Stimulated activated CD4-positive, alpha-beta T cell treated with anti-CD3 and anti-CD28 coated beads, Interleukin-12 subunit alpha, Interleukin-12 subunit beta, amount 100 ng/mL, for 48 hours (primary cell): ENCODE results near the gene TAPBPL.
A peak's percentile ranks its signal among the peaks of the same experiment; 100 is the strongest.
"Not testable (repeated sequence)": the region's sequence is repeated elsewhere in the genome, so short reads cannot be mapped to it uniquely, and the experiment has no call there.

Source experiments
- DNase-seq, 3 donors: peaks; one replicate each; pipeline ENCODE4 v3.0.0-alpha.2; 2020; ENCODE audit warnings: low read depth in 2 of 3, low spot score in 1 of 3

Gene TAPBPL, protein sequence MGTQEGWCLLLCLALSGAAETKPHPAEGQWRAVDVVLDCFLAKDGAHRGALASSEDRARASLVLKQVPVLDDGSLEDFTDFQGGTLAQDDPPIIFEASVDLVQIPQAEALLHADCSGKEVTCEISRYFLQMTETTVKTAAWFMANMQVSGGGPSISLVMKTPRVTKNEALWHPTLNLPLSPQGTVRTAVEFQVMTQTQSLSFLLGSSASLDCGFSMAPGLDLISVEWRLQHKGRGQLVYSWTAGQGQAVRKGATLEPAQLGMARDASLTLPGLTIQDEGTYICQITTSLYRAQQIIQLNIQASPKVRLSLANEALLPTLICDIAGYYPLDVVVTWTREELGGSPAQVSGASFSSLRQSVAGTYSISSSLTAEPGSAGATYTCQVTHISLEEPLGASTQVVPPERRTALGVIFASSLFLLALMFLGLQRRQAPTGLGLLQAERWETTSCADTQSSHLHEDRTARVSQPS

DNA sequence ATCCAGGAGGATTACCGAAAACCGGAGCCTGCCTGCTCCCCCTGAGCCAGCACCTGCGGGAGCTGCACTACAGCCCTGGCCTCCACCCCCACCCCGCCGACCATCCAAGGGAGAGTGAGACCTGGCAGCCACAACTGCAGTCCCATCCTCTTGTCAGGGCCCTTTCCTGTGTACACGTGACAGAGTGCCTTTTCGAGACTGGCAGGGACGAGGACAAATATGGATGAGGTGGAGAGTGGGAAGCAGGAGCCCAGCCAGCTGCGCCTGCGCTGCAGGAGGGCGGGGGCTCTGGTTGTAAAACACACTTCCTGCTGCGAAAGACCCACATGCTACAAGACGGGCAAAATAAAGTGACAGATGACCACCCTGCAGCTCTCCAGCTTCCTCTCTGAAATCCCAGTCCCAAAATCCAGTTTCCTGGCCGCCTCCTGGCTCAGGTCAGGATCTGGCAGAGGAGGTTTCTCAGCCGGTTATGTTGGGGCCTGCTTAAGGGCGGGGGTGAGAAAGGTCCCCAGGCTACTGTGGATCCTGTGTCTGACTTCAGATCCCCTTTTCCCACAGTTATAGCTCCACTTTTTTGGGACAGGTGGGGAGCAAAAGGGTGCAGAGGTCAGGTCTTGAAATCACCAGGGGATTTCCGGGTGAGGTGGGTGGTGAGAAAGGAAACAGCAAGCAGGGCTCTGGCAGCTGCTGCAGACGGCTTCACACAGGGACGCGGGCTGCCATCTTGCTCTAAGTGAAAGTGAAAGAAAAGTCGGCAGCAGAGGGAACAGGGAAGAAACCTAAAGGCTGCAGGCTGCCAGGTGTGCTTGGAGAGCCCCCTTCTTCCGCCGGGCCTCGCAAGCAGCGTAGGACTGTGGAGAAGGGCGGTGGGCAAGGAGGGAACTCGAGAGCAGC, at the start of gene TAPBPL:
Gene TAPBPL, plus strand, starts transcription at position 695 of the 897 bp plus-strand sequence. CDS start 207 bp downstream, outside the sequence.
- peak; percentile 61 to 73 (median 66) for DNase-seq

DNA sequence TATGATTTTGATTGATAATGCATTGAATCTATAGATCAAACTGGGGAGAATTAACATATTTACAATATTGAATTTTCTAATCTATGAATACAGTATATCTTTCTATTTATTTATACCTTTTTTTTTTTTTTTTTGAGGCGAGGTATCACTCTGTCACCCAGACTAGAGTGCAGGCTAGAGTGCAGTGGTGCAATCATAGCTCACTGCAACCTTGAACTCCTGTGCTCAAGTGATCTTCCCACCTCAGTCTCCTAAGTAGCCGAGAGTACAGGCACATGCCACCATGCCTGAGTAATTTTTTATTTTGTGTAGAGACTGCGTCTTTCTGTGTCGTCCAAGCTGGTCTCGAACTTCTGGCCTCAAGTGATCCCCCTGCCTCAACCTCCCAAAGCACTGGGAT, 47.5 kb upstream of the TAPBPL start:
- no peak for DNase-seq

DNA sequence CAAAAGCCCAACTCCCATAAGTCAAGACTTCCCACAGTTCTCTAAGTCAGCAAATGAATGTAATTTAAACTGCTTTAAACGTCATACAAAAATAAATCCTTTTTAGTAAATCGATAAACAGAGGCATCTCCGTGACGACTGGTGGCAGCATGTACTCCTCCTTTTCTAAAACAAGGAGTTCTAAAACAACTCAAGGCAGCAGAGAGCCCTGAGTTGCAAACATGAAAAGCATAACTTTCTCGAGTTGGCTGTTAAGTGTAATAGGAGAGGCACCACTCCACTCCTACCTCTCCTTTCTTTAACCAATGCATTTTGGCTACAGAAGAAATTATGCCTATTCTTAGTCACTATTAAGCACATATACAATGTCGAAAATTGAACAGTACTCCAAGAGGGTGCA, 45.9 kb upstream of the TAPBPL start:
- no peak for DNase-seq

DNA sequence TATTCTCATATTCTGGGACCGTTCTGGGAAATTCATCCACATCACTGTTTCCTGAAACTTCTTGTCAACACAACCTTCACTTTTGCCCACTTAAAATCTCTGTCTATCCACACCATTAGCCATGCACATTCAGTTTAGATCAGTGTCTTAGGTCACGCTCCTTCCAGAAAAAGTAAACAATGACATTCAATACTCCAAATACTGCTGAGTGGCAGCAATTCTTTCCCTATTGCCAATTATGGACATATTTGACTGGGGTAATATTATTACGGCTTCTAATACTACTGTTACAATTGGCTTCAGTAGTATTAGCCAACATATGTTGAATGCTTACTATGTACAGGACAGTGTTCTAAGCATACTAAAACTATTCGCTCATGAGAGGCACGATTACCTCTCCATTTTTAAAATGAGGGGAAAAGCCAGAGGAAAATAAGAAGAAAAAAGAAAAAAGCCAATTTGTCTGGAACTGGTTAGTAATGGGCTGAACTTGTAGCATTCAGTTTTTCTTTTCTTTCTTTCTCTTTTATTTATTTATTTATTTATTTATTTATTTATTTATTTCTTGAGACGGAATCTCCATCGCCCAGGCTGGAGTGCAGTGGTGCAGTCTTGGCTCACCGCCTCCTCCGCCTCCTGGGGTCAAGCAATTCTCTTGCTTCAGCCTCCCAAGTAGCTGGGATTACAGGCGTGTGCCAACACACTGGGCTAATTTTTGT, 44.4 kb upstream of the TAPBPL start:
- DNase-seq: no peak

DNA sequence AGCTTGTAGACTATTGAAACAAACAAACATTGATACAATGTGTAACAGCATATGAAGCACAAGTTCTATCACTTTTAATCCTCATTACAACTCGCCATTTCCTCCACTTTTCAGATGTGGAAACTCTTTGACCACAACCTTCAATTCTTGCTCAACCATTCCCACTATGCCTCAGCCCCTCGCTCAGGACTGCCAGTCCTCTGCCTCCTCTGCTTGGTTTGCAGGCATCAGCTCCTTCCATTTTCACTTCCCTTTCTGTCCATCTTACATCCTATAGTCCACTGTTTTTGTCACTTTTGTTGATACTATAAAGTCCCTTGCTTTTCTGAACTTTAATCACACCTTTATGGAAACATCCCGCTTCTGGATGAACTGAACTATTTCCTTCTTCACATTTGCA, 35.2 kb upstream of the TAPBPL start:
- DNase-seq: no peak

DNA sequence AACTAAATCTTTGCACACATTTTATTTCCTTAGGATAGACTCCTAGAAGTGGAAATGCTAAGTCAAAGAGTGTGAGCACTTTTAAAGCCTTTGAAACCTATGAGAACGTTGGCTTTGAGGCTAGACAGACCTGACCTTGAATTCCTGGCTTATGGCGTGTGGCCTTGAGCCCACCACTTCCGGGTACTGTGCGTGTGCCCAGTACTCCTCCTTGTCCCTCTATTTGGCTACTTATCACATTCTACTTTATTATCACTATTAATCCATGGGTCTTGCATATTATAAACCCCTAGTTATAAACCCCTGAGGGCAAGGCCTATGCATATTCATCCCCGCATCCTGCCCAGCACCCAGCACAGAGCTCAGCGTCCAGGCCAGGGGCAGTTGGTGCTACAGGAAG, 33.0 kb upstream of the TAPBPL start:
- DNase-seq: no peak

DNA sequence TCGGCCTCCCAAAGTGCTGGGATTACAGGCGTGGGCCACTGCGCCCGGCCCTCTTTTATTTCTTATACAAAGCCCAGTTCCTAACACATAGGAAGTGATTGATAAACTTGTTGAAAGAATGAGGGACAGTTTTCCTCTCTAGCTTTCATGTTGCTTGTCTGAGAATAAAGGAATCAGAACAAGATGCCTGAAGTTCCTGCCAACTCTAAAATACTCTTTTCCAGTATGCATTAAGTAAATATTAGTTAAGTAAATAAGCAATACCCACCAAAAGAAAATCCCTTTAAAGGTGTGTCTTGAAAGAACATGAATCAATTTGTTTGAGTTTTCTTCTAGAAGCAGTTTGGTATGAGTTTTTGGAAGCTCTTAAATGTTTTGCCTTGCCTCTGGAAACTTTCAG, 31.5 kb upstream of the TAPBPL start:
- DNase-seq: no peak

DNA sequence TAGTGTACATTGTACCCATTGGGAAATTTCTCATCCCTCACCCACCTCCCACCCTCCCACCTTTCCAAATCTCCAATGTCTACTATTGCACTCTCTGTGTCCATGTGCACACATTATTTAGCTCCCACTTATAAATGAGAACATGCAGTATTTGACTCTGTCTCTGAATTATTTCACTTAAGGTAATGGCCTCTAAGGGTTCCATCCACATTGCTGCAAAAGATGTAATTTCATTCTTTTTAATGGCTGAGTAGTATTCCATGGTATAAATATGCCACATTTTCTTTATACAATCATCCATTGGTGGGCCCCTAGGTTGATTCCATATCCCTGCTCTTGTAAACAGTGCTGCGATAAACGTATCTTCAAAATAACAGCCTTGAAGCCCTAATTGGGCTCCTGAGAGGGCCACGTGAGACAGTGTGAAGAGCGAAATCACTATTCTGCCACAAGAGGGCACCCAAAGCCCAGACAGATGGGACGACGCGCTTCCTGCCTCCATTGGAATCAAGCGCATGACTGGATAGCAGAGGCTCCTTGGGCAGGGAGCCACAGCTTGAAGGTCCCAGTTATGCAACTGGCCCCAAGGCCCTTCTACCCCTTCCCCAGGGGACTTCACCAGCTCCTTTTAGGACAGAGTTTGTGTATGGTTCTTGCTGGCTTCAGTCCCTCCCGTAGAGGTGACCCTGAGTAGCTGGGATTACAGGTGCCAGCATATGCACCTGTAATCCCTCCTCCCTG, 28.4 kb upstream of the TAPBPL start:
- DNase-seq: peak; percentile 62 to 75 (median 65)

DNA sequence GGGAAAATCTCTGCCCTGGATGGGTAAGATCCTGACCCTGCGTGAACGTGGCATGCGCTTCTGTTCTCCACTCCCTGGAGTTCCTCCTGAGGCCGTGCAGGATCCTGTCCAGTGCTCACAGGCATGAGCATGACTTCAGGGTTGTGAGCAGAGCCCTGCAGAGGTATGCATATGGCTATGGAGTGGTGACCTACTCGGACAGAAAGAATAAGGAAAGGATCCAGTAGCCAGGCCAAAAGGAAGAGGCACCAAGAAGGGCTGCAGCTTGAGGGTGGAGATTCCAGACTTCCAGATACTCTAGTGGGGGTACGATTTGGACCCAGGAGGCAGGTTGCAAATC, 27.9 kb upstream of the TAPBPL start:
- no peak for DNase-seq

DNA sequence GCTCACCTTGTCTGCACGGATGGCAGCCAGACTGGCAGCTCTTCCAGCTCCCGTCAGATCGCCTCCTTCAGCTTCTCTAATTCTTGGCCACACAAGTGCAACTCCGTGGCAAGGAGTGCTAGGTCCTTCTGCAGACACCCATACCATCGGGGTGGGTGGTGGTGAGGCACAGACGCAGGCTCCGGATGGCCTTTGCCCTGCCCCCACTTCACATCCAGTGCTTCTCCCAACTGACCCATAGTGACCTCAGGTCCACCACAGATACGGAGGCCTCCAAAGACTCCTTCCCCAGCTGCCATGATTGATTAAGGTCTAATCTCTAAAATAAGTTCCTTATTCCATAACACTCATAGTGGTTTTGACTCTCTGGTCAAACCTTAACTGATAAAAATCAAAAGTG, 27.0 kb upstream of the TAPBPL start:
- DNase-seq: no peak

DNA sequence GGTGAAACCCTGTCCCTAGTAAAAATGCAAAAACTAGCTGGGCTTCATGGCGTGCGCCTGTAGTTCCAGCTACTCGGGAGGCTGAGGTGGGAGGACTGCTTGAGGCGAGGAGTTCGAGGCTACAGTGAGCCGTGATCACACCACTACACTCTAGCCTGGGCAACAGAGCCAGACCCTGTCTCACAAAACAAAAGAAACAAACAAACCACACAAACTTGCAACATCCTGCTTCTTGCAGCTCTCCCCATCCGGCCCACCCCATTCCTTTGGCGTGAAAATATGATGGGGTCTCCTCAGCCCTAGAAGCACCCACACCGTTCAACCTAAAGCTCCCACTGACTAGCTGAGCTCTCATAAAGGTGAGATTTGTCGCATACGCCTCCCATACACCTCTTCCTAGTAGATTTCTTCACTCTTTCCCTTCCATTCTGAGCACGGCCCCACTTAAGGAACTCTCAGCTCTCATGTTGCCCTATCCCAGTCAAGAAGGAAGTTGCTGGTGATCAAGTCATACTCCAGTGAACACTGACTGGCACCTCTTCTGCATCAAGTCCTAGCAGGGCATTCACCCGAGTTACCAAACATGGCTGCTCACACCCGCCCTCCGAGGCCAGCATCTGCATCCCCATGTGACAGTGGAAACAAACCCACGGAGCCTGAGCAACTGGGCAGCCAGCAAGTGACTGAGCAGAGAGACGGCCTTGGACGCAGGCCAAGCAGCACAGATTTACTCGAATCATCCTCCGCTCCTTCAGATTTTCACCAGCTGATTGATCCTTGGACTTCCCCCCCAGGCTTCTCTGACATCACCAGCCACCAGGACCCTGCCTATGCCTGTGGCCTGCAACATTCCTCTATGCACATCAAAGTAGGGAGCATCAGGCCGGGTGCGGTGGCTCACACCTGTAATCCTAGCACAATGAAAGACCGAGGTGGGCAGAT, 26.0 kb upstream of the TAPBPL start:
- DNase-seq: no peak

DNA sequence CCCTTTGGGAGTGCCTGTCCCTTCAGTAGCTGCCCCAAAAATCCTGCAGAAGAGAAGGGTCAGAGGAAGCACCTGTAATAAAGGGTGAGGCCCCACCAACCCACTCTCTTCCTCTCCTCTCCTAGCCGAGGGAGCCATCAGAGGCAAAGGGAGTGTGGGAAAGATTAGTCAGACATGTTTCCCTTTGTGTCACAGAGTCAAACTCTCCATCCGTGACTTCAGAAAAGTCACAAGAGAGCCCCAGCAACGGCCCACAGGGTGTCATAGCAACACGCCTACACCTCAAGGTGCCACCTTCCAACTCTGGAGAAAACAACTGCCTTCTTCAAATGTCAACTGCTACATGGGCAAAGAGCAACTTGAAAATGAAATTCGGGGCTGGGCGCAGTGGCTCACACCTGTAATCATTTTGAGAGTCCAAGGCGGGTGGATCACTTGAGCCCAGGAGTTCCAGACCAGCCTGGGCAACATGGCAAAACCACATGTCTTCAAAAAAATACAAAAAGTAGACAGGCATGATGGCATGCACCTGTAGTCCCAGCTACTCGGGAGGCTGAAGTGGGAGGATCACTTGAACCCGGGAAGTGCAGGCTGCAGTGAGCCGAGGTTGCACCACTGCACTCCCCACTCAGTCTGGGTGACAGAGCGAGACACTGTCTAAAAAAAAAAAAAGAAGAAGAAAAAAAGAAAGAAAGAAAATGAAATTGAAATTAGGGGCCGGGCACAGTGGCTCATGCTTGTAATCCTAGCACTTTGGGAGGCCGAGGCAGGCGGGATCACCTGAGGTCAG, 24.8 kb upstream of the TAPBPL start:
- peak; percentile 89 to 96 (median 91) for DNase-seq

DNA sequence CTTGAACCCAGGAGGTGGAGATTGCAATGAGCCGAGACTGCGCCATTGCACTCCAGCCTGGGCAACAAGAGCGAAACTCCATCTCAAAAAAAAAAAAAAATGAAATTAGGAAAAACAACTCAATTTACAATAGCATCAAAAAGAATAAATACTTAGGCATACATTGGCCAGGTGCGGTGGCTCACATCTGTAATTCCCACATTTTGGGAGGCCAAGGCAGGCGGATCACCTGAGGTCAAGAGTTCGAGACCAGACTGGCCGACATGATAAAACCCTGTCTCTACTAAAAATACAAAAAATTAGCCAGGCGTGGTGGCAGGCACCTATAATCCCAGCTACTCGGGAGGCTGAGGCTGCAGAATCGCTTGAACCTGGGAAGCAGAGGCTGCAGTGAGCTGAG, 24.0 kb upstream of the TAPBPL start:
- DNase-seq: not testable (repeated sequence)

DNA sequence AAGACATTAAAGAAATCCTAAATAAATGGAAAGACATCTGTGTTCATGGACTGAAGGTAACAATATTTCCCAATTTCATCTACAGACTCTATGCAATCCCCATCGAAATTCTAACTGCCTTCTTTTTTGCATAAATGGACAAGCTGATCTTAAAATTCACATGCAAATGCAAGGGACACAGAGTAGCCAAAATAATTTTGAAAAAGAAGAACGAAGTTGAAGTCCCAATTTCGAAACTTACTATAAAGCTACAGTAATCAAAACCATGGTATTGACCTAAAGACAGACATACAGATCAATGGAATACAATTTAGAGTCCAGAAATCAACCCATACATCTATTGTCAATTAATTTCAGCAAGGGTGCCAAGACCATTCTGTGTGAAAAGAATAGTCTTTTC, 23.5 kb upstream of the TAPBPL start:
- DNase-seq: no peak

DNA sequence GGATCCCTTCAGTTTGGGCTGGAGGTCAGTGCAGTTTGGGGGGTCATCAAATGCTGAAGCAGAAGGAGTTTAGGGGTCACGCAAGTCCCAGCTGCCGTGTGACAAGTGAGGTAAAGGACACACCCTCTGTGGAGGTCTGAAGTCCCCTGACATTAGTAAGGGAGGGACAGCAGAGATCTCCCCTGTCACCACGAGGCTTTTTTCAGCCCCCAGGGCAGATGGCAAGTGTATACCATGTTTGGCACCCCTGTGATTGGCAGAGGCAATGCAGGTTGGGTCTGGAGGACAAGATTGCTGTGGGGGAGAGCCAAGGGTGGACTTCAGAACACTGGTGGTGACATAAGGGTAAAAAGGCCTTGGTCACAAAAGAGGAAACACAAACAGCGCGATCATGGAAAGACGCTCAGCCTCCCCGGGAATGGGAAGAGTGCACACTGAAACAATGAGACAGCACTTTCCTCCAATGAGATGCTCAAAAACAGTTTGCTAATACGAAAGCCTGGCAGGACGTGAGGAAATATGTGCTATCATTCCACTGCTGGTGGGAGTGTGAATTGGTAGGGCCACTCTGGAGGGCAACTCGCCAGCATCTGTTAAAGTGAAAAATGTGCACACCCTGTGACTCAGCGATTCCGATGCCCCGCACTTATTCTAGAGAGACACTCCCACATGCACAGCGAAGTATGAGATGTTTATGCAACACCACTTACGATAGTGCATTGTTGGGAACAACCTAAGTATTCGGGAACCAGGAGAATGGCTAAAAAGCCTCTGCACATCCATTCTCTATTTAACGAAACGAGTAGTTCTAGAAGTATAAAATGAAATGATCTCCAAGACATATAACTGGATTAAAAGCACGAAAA, 21.5 kb upstream of the TAPBPL start:
- no peak for DNase-seq

DNA sequence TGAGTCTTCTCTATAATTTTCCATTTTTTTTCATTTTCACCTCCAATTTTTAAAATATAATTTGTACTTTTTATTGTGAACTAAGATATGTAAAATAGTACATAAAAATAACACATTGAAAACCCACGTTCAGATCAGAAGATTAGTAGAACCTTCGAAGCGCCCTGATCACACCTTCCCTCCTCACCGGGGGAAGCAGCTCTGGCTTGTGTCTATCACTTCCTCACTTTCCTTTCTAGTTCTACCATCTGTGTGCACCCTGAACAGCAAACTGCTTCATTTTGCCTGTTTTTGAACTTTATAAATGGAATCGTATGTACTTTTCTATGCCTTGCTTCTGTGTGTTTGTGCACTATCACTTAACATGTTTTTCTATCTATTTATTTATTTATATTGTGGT, 18.9 kb upstream of the TAPBPL start:
- no peak for DNase-seq

DNA sequence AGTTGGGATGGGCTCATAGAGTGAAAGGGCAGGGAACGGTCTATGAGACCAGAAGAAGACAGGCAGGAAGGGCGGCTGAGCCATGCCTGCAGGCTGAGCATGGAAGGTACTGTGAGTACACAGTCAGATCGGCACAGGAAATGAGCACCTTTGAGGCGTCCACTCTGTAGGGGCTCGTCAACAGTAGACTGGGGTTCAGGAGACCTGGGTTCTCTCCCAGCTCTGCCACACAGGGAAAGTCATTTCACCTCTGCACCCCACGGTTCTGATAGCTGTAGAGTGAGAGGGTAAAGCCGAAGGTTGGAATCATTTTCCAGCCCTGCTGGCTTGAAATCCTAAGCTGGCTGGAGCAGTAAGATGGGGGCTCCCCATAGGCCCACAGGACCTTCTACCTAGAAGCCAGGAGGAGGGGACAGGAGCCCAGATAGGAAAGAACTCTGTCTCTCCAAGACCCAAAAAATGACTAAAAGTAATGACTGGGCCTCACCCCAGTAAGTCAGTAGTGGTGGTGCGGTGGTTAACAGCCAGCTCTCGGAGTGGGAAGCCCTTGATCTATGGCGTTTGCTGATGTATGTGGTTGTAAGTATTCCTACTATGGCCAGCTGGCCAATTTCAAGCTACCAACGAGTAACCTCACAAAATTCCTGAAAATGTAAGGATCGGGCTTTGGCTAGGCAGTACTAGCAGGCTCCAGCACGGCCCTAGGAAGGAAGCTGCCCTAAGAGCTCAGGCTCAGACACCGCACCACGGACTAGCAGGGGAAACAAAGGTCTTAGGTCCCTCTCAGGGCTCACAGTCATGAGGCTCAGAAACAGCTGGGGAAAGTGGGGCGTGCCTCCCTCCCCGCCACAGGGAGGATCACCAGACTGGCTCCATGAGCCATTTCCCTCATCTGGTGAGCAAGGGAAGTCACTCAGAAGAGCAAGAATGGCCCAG, 17.4 kb upstream of the TAPBPL start:
- no peak for DNase-seq
